HUES64 (cell line): Measurements from ENCODE around the gene MORC2.

Experiments
- H3K27ac ChIP-seq: 2 replicates; pipeline ENCODE4 v1.7.0; 2013; ENCODE audit warnings: low read depth, low read length, inconsistent platforms
- H3K27me3 ChIP-seq: 2 replicates; pipeline ENCODE4 v1.6.1; 2013; ENCODE audit warnings: mild to moderate bottlenecking, low read length; ENCODE audit not compliant: insufficient read depth
- H3K36me3 ChIP-seq: 2 replicates; pipeline ENCODE4 v1.6.1; 2013; ENCODE audit warnings: mild to moderate bottlenecking, low read length; ENCODE audit not compliant: insufficient read depth
- H3K4me1 ChIP-seq: 2 replicates; pipeline ENCODE4 v1.6.1; 2013; ENCODE audit warnings: mild to moderate bottlenecking, low read length, moderate library complexity; ENCODE audit not compliant: insufficient read depth
- H3K4me3 ChIP-seq: 2 replicates; pipeline ENCODE4 v1.5.1; 2013; ENCODE audit warnings: mild to moderate bottlenecking, low read length, moderate library complexity
- H3K9ac ChIP-seq: 2 replicates; pipeline ENCODE4 v1.6.1; 2013; ENCODE audit warnings: mild to moderate bottlenecking, low read depth, low read length
- H3K9me3 ChIP-seq: 2 replicates; pipeline ENCODE4 v1.6.1; 2013; ENCODE audit warnings: low read depth, low read length; ENCODE audit not compliant: insufficient read depth
- WGBS: fragments of 150-250, 120-280 bp; methylation state at CpG from one replicate; pipeline ENCODE4 v1.1.7; 2013; ENCODE audit warnings: missing lambda C conversion rate; 5-methylcytosine and 5-hydroxymethylcytosine counted together

Gene MORC2

GRCh38 chr22:30919973-30920372 is 48.6 kb downstream of the MORC2 start:
- Histone ChIP-seq H3K27me3 (no peaks in the 10 kb centered on the region), H3K4me1 (0 out of 2 replicates have a peak, but pooled peaks cover 2% of the 10 kb centered on the region), H3K27ac (no peak overlapping the region), H3K4me3 (no peak overlapping the region), H3K9ac (no peak overlapping the region), H3K36me3 (peaks cover 13% of the 10 kb centered on the region), H3K9me3 (peaks cover 10% of the 10 kb centered on the region)
- 92% methylated on average over 7 of the region's 7 CpGs for WGBS

GRCh38 chr22:30918761-30919160 is 49.8 kb downstream of the MORC2 start:
- H3K9me3 ChIP-seq = peaks cover 10% of the 10 kb centered on the region
- no peak overlapping the region for H3K27ac ChIP-seq
- 0 out of 2 replicates have a peak, but pooled peaks cover under 1% of the 10 kb centered on the region for H3K36me3 ChIP-seq
- 0 out of 2 replicates have a peak, but pooled peaks cover 2% of the 10 kb centered on the region for H3K4me1 ChIP-seq
- 95% methylated on average over 7 of the region's 7 CpGs for WGBS
- no peak overlapping the region for H3K4me3 ChIP-seq
- H3K27me3 ChIP-seq = no peaks in the 10 kb centered on the region
- no peak overlapping the region for H3K9ac ChIP-seq

GRCh38 chr22:30910358-30910757 is 58.2 kb downstream of the MORC2 start:
- no peaks in the 10 kb centered on the region for H3K4me1 ChIP-seq
- H3K27ac ChIP-seq = no peak overlapping the region
- 0 out of 2 replicates have a peak, but pooled peaks cover under 1% of the 10 kb centered on the region for H3K9me3 ChIP-seq
- no peaks in the 10 kb centered on the region for H3K27me3 ChIP-seq
- 100% methylated on average over 2 of the region's 2 CpGs for WGBS
- H3K9ac ChIP-seq = no peak overlapping the region
- H3K4me3 ChIP-seq = no peak overlapping the region
- peaks cover 17% of the 10 kb centered on the region for H3K36me3 ChIP-seq

- 95% methylated on average over 5 of the region's 5 CpGs for WGBS
- Histone ChIP-seq H3K27me3 (no peaks in the 10 kb centered on the region), H3K9ac (no peak overlapping the region), H3K4me1 (no peaks in the 10 kb centered on the region), H3K27ac (no peak overlapping the region), H3K4me3 (no peak overlapping the region), H3K9me3 (no peaks in the 10 kb centered on the region), H3K36me3 (peaks cover 17% of the 10 kb centered on the region)
These were observed 59.3 kb downstream of the MORC2 start for GRCh38 chr22:30909306-30909705.

DNA sequence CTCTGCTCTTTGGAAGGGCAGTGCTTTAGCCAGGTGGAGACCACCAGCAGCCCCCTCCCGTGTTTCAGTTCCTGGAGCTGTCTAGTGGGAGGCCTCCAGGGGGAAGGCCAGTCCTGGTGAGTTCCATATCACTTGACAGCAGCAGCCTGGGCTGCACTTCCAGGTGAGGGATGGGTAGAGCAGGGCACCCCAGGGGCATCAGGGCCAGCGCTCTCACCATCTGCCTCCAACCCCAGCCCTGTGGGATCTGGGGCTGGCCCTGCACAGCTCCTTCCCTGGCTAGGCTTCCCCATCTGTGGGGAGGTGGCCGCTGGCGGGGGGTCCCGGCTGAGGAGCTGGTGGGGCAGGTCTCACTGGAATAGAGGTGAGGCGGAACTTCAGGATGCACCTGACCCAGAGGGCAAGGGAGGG is 60.5 kb downstream of the MORC2 start:
- Histone ChIP-seq H3K27me3 (no peaks in the 10 kb centered on the region), H3K4me1 (no peaks in the 10 kb centered on the region), H3K9me3 (no peaks in the 10 kb centered on the region), H3K27ac (no peak overlapping the region), H3K36me3 (peaks cover 26% of the 10 kb centered on the region), H3K9ac (no peak overlapping the region), H3K4me3 (no peak overlapping the region)
- WGBS = 93% methylated on average over 6 of the region's 6 CpGs

DNA sequence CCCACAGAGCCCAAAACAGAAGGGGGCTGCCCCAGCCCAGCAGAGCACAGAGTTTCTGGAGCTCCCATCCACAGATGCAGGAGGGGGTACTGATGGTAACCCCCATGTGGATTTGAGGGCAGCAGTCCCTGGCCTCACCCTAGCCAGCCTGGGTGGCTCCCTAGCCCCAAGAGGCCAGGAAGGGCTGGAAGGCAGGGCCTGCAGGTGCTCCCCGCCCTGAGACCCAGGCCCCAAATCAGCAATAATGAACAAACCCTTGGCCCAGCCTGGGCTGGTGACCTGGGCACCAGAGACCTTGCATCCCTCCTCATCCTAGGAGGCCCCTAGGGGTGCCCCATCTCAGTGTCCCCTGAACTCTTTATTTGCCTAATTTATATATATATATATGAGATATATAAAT is 61.6 kb downstream of the MORC2 start:
- Histone ChIP-seq H3K9ac (no peak overlapping the region), H3K27me3 (no peaks in the 10 kb centered on the region), H3K4me3 (no peak overlapping the region), H3K36me3 (peaks cover 36% of the 10 kb centered on the region), H3K4me1 (no peaks in the 10 kb centered on the region), H3K9me3 (no peaks in the 10 kb centered on the region), H3K27ac (no peak overlapping the region)
- WGBS = 89% methylated on average over 1 of the region's 1 CpG

DNA sequence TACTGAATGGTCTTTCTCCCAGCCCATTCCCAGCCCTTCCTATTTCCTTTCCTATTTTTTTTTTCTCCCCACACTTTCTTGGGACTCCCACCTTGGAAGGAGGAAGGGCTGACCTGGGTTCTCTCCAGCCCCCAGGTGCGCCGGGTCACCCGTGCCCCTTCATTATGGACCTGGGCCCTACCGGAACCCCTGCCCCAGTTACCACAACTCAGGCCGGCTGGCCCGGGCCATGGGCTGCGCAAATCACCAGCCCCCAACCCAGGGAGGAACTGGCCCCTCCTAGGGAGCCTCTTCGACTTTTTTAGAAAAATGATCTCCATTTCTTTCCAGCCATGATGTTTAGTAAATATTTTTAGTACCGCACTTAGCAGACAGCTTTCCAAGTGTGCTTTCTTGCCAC is 62.2 kb downstream of the MORC2 start:
- no peaks in the 10 kb centered on the region for H3K9me3 ChIP-seq
- H3K9ac ChIP-seq = no peak overlapping the region
- no peak overlapping the region for H3K27ac ChIP-seq
- 97% methylated on average over 9 of the region's 9 CpGs for WGBS
- H3K4me3 ChIP-seq = no peak overlapping the region
- H3K4me1 ChIP-seq = no peaks in the 10 kb centered on the region
- H3K36me3 ChIP-seq = peaks cover 36% of the 10 kb centered on the region
- H3K27me3 ChIP-seq = no peaks in the 10 kb centered on the region

- H3K27me3 ChIP-seq = no peaks in the 10 kb centered on the region
- WGBS = 96% methylated on average over 49 of the region's 49 CpGs
- H3K4me1 ChIP-seq = no peaks in the 10 kb centered on the region
- no peak overlapping the region for H3K4me3 ChIP-seq
- no peaks in the 10 kb centered on the region for H3K9me3 ChIP-seq
- peaks cover 37% of the 10 kb centered on the region for H3K36me3 ChIP-seq
- no peak overlapping the region for H3K9ac ChIP-seq
- H3K27ac ChIP-seq = no peak overlapping the region
These were observed 62.8 kb downstream of the MORC2 start for GRCh38 chr22:30905696-30906341.

GRCh38 chr22:30903876-30904460 is 64.6 kb downstream of the MORC2 start:
- H3K27me3 ChIP-seq = no peaks in the 10 kb centered on the region
- H3K4me1 ChIP-seq = no peaks in the 10 kb centered on the region
- peaks cover 32% of the 10 kb centered on the region for H3K36me3 ChIP-seq
- H3K27ac ChIP-seq = no peak overlapping the region
- peaks cover 3% of the 10 kb centered on the region; the same call in 1 of the 2 replicates for H3K9me3 ChIP-seq
- H3K4me3 ChIP-seq = no peak overlapping the region
- no peak overlapping the region for H3K9ac ChIP-seq
- WGBS = 91% methylated on average over 5 of the region's 6 CpGs

- WGBS = 94% methylated on average over 16 of the region's 16 CpGs
- Histone ChIP-seq H3K9me3 (peaks cover 3% of the 10 kb centered on the region; the same call in 1 of the 2 replicates), H3K4me3 (no peak overlapping the region), H3K36me3 (peaks cover 30% of the 10 kb centered on the region), H3K4me1 (no peaks in the 10 kb centered on the region), H3K27ac (no peak overlapping the region), H3K27me3 (no peaks in the 10 kb centered on the region), H3K9ac (no peak overlapping the region)
These were observed 65.8 kb downstream of the MORC2 start for GRCh38 chr22:30902496-30903357.

GRCh38 chr22:30894371-30894740 is 74.2 kb downstream of the MORC2 start:
- WGBS = 30% methylated on average over 3 of the region's 3 CpGs
- Histone ChIP-seq H3K9me3 (no peaks in the 10 kb centered on the region; the same call in 1 of the 2 replicates), H3K27ac (no peak overlapping the region), H3K27me3 (no peaks in the 10 kb centered on the region), H3K4me1 (no peaks in the 10 kb centered on the region; the same call in 1 of the 2 replicates), H3K36me3 (peaks cover 5% of the 10 kb centered on the region; the same call in 1 of the 2 replicates), H3K9ac (no peak overlapping the region), H3K4me3 (no peak overlapping the region)
